SH-SY5Y (cell line): ENCODE measurements around the gene QPCT.

Experiments
- GATA2 ChIP-seq: IDR thresholded peaks from 2 replicates; pipeline ENCODE4 v1.6.1; 2011; ENCODE audit warnings: mild to moderate bottlenecking, low read depth, low read length
- GATA3 ChIP-seq: IDR thresholded peaks from 2 replicates; pipeline ENCODE4 v1.6.1; 2011; ENCODE audit warnings: low read depth, mild to moderate bottlenecking, low read length, moderate library complexity

Gene QPCT

DNA sequence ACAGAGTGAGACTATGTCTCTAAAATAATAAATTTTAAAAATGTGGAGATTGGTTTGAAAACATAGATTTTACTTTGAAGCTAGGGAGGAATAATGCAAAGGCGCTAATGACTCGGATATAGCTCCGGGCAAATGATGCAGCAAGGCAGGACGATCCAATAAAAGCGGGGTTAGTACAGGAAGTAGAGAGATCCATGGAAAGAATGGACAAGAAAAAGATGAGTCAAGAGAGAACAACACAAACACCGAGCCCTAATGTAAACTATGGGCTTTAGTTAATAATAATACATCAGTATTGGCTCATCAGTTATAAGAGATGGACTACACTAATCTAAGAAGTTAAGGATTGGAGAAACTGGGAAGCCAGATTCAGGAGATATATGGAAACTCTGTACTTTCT is 74.5 kb downstream of the QPCT start:
- TF ChIP-seq GATA3: no peak
- TF ChIP-seq GATA2: no peak

DNA sequence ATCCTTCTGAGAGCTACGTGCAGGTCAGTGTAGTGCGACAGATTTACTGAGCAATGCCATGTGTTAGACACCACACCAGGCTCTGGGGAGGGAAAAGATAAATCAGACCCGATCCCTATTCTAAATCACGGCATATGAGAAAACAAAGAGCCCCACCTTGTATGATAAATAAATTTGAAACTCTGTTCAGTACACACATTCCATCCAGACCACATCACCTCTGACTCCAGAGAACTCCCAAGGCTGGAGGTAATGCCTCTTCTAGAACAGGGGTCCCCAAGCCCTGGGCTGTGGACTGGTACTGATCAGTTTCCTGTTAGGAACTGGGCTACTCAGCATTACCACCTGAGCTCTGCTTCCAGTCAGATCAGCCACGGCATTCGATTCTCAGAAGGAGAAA is 77.3 kb downstream of the QPCT start:
- no peak for TF ChIP-seq GATA2
- no peak for TF ChIP-seq GATA3

DNA sequence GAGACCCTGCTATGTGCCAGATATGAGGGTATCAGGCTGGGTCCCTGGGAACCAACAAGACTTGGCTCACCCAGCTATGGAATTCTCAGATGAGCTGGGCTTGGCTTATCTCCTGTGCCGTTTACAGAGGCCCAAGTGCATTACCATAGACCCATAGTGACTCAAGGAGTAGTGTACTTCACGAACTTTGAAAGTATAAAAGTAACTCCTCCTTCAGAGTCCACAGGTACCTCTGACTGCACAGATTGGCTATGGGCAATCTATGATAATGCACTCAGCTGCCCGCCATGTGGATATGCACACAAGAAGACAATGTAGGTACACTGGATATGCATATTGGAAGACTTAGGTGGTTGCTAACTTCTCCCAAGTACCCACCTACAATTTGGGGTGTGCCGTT is 78.4 kb downstream of the QPCT start:
- TF ChIP-seq GATA2 (no peak), GATA3 (no peak)
